Keratinocyte (primary cell): ENCODE results near the gene RNPC3.

ENCODE experiments used
- CTCF ChIP-seq, 3 experiments: IDR thresholded peaks in 1 of 3; conservative IDR thresholded peaks in 1 of 3; optimal IDR thresholded peaks in 1 of 3; 2 replicates in 2 of 3; 3 replicates in 1 of 3; pipeline versions ENCODE3 to v1.5.1; 2011; ENCODE audit warnings: low read length in 3 of 3, mild to moderate bottlenecking in 3 of 3, moderate library complexity in 2 of 3, control low read depth in 1 of 3, inconsistent platforms in 1 of 3; ENCODE audit not compliant: insufficient read depth in 2 of 3; ENCODE audit errors: extremely low read depth in 1 of 3
- EZH2 ChIP-seq: IDR thresholded peaks from one replicate; pipeline ENCODE4 v1.6.1; 2012; ENCODE audit warnings: inconsistent platforms, mild to moderate bottlenecking, low read length, moderate library complexity

GRCh38 chr1:103492003-103492625 is 33.4 kb upstream of the RNPC3 start:
- TF ChIP-seq CTCF (optimal IDR thresholded peaks at IDR 0.05 in 1 of 3, IDR thresholded peaks at IDR 0.05 in 1 of 3, conservative IDR thresholded peaks at IDR 0.05 in 1 of 3; ENCODE audit: extremely low read depth in 1 of 3, insufficient read depth in 2 of 3, low read length in 3 of 3) (no peak), EZH2 (no peak)
